HG02588 (cell line): ENCODE measurements around the gene PSPN.

Experiments used
- ATAC-seq: cut with Tn5 transposase; IDR thresholded peaks from one replicate; pipeline ENCODE4 v1.9.1; 2021; ENCODE audit warnings: mild to moderate bottlenecking, moderate library complexity; ENCODE audit not compliant: unreplicated experiment

Gene PSPN

GRCh38 chr19:6375411-6376010, at the start of gene PSPN:
Gene PSPN (minus strand): TSS chr19:6375933. CDS start chr19:6375849, 84 bp downstream.
- ATAC-seq: no peak

GRCh38 chr19:6424939-6425731, 49.4 kb upstream of the PSPN start:
- peak; percentile 82 for ATAC-seq

- peak; percentile 3 for ATAC-seq
Measured at GRCh38 chr19:6424195-6424938, 48.6 kb upstream of the PSPN start, which contains the start of gene KHSRP. Gene KHSRP (minus strand): TSS chr19:6424811. CDS start chr19:6424701, 110 bp downstream.

- no peak for ATAC-seq
Measured at GRCh38 chr19:6423499-6424194, 47.9 kb upstream of the PSPN start.

- no peak for ATAC-seq
Measured at GRCh38 chr19:6421075-6422014, 45.6 kb upstream of the PSPN start.

GRCh38 chr19:6418562-6418932, 42.8 kb upstream of the PSPN start:
- no peak for ATAC-seq

GRCh38 chr19:6417713-6418561, 42.2 kb upstream of the PSPN start:
- ATAC-seq: no peak

GRCh38 chr19:6416658-6417405, 41.1 kb upstream of the PSPN start:
- no peak for ATAC-seq

GRCh38 chr19:6415591-6416190, 40.0 kb upstream of the PSPN start:
- no peak for ATAC-seq

GRCh38 chr19:6414793-6415590, 39.3 kb upstream of the PSPN start:
- ATAC-seq: no peak

- no peak for ATAC-seq
Measured at GRCh38 chr19:6413721-6414643, 38.2 kb upstream of the PSPN start.

GRCh38 chr19:6413291-6413690, 37.6 kb upstream of the PSPN start:
- ATAC-seq: no peak

GRCh38 chr19:6412447-6413091, 36.8 kb upstream of the PSPN start:
- ATAC-seq: no peak

GRCh38 chr19:6412061-6412446, 36.3 kb upstream of the PSPN start:
- no peak for ATAC-seq

GRCh38 chr19:6409346-6409745, 33.6 kb upstream of the PSPN start:
- ATAC-seq: no peak

GRCh38 chr19:6406401-6406800, 30.7 kb upstream of the PSPN start:
- ATAC-seq: no peak
